ENCODE data around the gene ALOXE3.

ALOXE3 gene

DNA sequence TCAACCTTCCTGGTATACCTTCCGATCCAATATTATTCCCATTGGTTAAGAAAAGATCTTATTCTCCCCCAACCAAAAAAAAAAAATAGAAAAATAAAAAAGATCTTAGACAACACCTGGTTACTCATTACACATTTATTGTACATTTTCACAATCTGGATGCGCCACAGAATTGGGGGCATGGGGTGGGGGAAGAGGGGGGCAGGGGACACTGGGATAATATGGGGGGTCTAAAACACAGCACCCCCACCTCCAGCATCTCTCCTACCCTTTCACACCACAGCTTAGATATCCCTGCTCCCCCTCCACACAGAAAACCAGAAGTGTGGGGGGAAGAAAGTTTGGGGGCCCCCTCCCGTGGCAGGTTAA, 40.7 kb upstream of the ALOXE3 start:
- Mint-ChIP-seq H3K9me3 (no peaks in the 10 kb centered on the region), H3K4me3 (peak overlapping the region; percentile 25), H3K27ac (peak overlapping the region; percentile 89), H3K27me3 (ENCODE audit: low read depth) (no peaks in the 10 kb centered on the region), H3K36me3 (ENCODE audit: low read depth) (peaks cover 31% of the 10 kb centered on the region), H3K4me1 (ENCODE audit: low read depth) (peaks cover 50% of the 10 kb centered on the region)
- DNase-seq (ENCODE audit: low spot score): no peak

DNA sequence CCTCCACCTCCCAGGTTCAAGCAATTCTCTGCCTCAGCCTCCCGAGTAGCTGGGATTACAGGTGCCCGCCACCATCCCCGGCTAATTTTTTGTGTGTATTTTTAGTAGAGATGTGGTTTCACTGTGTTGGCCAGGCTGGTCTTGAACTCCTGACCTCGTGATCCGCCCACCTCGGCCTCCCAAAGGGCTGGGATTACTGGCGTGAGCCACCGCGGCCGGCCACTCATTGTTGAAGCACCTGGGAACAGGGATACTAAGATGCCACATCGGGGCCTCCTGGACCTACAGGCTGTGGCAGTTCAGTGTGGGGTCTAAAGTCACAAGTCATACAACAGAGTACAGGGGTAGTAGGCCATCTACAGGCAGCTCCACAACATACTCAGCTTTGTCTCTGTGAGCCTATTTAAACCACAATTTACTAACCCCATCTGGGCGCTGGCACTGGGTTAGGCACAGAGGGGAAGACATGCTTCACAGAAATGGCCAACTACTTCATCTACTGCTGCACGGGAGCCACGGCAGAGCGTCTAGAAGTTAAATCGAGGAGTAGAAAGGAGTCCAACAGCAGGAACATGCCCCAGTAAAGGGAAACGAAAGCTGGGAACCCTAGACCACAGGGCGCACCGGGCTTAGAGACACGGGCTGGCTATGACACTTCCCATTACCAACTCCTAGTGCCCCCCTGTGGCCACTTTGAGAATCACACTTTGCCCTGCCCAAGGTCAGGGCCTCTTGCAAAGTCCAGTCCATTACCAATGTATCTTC, 40.1 kb upstream of the ALOXE3 start:
- no peaks in the 10 kb centered on the region for H3K9me3 Mint-ChIP-seq
- H3K4me1 Mint-ChIP-seq (ENCODE audit: low read depth): peaks cover 49% of the 10 kb centered on the region
- peaks cover 31% of the 10 kb centered on the region for H3K36me3 Mint-ChIP-seq (ENCODE audit: low read depth)
- peak; percentile 84 for DNase-seq (ENCODE audit: low spot score)
- peak overlapping the region; percentile 25 for H3K4me3 Mint-ChIP-seq
- H3K27ac Mint-ChIP-seq: peak overlapping the region; percentile 89
- H3K27me3 Mint-ChIP-seq (ENCODE audit: low read depth): no peaks in the 10 kb centered on the region

DNA sequence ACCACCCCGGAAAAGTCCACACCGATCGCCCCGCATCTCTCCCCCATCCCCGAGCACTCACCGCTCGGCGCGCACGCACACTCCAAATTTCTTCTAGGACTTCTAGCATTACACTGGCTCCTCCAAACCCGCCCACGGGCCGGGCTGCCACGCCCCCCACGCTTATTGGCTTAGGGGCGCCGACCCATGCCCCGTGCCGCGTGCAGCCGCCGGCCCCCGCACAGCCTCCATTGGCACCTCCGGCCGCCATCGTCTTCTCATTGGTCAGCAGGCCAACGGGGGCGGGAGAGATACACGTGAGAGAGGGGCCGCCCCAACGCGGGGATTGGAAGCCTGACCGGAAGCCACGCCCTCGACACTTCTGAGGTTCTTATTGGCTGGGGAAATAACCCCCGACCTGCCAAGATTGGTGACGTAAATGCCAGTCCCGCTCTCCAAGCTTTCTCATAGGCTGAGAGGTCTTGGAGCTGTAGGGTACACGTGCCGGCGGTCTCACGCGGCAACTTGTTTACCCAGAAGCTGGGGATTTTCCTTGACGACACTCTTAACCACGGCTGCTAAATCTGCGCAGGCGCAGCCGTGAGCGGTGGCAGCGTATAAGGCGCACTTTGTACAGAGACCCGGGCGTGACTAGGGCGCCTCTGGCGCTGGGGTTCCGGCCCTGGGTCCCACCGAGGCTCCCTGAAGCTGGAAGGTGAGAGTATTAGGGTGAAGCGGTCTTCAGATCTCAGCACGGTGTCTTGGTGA, 38.1 kb upstream of the ALOXE3 start:
- Mint-ChIP-seq H3K4me3 (no peak overlapping the region), H3K9me3 (no peaks in the 10 kb centered on the region), H3K27ac (no peak overlapping the region), H3K36me3 (ENCODE audit: low read depth) (peaks cover 27% of the 10 kb centered on the region), H3K27me3 (ENCODE audit: low read depth) (no peaks in the 10 kb centered on the region), H3K4me1 (ENCODE audit: low read depth) (peaks cover 59% of the 10 kb centered on the region)
- peak; percentile 100 for DNase-seq (ENCODE audit: low spot score)

DNA sequence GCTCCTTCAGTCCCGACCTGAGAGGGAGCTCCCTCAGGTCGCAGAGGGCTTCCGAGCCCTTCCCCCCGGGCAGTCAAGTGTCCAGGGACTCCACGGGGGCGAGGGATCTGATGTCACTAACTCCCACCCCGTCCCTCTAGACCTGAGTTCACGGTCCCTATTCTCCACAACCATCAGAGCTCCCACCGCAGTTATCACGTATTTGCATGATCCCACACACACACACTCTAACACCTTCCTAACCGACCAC, 37.6 kb upstream of the ALOXE3 start:
- no peak overlapping the region for H3K27ac Mint-ChIP-seq
- H3K36me3 Mint-ChIP-seq (ENCODE audit: low read depth): peaks cover 22% of the 10 kb centered on the region
- H3K9me3 Mint-ChIP-seq: no peaks in the 10 kb centered on the region
- peaks cover 55% of the 10 kb centered on the region for H3K4me1 Mint-ChIP-seq (ENCODE audit: low read depth)
- no peaks in the 10 kb centered on the region for H3K27me3 Mint-ChIP-seq (ENCODE audit: low read depth)
- no peak overlapping the region for H3K4me3 Mint-ChIP-seq
- no peak for DNase-seq (ENCODE audit: low spot score)

DNA sequence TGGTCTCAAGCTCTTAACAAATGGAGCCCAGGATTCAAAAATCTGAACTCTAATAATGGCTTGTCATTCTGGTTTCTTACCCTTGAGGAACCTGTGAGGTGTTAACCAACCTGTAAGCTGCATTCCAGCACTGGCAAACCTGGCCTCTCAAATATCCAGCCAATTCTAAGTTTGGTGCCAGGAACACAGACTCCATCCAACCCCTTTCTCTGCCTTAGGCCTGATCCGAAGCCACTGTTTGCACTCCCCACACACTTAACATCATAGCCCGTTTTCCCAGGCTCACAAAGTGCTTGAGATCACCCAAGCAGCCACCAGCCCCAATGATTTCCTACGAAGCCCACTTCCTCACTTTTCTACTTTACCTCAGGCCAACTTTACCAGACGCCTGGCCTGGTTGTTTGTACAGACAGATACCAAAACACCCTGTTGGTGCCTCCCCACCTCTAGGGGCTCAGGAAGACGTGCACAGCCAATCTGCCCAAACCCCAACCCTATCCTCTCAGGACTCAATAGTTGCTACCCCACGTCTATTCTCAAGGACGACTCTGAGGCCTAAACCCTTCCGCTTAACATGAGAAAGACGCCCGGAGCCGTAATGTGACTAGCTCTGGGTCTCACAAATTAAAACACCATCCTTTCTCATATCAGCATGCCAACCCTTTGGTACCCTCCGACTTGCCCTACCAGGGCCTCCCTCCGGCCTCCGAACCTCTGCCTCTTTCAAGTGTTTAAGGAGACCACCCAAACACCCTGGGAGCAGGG, 37.1 kb upstream of the ALOXE3 start:
- Mint-ChIP-seq H3K27me3 (ENCODE audit: low read depth) (no peaks in the 10 kb centered on the region), H3K4me3 (no peak overlapping the region), H3K4me1 (ENCODE audit: low read depth) (peaks cover 50% of the 10 kb centered on the region), H3K36me3 (ENCODE audit: low read depth) (peaks cover 18% of the 10 kb centered on the region), H3K9me3 (no peaks in the 10 kb centered on the region), H3K27ac (no peak overlapping the region)
- no peak for DNase-seq (ENCODE audit: low spot score)

DNA sequence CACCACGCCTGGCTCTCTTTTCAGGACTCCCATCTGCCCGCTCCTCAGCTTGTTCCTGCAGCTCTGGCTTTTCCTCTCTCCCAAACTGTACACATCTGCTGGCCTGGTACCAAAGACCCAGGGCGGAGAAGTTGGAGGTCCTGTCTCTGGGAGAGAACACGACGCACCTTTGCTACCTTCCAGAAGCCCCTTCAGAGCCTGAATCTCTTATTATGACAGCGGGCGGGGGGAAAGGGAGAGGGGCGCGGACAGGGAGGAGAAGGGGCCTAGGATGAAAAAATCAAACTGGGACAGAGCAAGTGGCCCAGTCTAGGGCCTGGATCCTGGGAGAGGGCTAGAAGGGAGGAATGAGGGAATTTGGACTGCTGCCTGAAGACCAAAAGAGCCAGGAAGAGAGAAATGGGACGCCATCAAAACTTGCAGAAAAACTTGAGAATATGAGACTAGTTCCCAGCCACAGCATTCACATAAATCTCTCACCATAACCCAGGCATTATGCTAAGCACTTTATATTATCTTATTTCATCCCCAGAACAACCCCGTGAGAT, 36.4 kb upstream of the ALOXE3 start:
- Mint-ChIP-seq H3K27me3 (ENCODE audit: low read depth) (no peaks in the 10 kb centered on the region), H3K4me3 (no peak overlapping the region), H3K4me1 (ENCODE audit: low read depth) (peaks cover 44% of the 10 kb centered on the region), H3K9me3 (no peaks in the 10 kb centered on the region), H3K36me3 (ENCODE audit: low read depth) (peaks cover 16% of the 10 kb centered on the region), H3K27ac (no peak overlapping the region)
- DNase-seq (ENCODE audit: low spot score): no peak

DNA sequence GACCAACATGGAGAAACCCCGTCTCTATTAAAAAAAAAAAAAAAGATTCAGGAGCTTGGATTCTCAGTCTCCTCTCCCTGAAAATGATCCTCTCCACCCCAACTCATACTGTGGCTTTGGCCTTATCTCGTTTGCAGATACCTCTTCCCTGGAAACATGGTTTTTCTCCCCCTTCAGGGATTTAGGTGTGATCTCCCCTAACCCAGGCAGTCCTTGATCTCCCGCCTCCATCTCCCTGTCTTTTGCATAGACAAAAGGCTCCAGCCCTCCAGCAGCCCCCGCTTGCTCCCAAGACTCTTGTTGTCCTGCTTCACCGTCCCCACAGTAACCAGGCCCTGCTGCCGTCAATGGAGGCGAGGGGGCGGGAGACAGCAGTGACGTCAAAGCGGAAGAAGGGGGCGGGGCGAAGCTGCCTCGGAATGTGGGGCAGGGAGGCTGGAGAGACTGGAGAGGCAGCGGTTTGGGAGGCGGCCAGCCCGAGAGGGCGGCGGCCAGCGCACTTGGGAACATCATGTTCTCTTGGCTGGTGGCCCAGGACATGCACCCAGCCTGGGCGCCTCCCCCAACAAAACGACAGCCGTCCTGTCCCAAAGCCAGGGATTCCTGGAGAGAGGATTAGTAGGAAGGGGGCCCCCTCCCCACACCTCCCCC, 35.8 kb upstream of the ALOXE3 start:
- Mint-ChIP-seq H3K4me3 (no peak overlapping the region), H3K27ac (no peak overlapping the region), H3K36me3 (ENCODE audit: low read depth) (peaks cover 15% of the 10 kb centered on the region), H3K27me3 (ENCODE audit: low read depth) (no peaks in the 10 kb centered on the region), H3K9me3 (no peaks in the 10 kb centered on the region), H3K4me1 (ENCODE audit: low read depth) (peaks cover 43% of the 10 kb centered on the region)
- peak; percentile 87 for DNase-seq (ENCODE audit: low spot score)

DNA sequence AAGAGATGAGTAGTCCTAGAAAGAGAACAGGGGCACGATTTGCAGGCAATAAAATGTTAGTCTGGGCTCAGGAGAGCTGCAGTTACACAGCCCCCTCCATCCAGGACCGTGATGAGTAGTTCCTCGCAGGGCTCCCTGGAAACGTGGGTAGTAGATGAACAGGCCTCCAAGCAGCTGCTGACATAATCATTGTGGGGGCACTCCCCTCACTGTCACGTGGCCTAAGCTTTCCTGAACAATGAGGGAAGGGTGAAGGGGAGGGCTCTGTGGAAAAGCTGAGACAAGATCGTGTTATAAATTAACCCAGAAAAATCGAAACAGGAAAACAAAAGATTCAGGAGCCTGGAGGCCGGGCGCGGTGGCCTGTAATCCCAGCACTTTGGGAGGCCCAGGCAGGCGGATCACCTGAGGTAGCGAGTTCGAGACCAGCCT, 35.2 kb upstream of the ALOXE3 start:
- H3K36me3 Mint-ChIP-seq (ENCODE audit: low read depth): peaks cover 10% of the 10 kb centered on the region
- H3K4me1 Mint-ChIP-seq (ENCODE audit: low read depth): peaks cover 39% of the 10 kb centered on the region
- no peak overlapping the region for H3K27ac Mint-ChIP-seq
- no peaks in the 10 kb centered on the region for H3K27me3 Mint-ChIP-seq (ENCODE audit: low read depth)
- DNase-seq (ENCODE audit: low spot score): peak; percentile 72
- H3K9me3 Mint-ChIP-seq: no peaks in the 10 kb centered on the region
- peak overlapping the region; percentile 95 for H3K4me3 Mint-ChIP-seq

DNA sequence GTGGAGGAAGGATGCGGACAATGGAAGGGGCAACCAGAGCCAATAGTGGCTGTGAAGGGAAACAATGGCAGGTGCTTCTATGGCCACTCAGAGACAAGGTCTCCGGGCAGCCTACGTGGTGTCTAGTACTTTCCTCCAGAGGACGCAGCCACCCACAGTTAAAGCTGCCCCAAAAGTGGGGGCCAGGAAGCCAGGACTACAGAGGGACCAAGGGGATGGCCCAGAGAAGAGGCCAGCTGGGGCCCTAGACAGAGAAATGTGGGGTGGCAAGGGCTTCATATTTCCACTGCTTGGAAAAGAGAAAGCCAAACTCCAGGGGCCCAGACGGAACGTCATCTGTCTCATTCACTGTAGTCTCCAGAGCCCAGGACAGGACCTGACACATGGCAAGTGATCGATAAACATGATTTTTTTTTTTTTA, 34.7 kb upstream of the ALOXE3 start:
- peaks cover 9% of the 10 kb centered on the region for H3K36me3 Mint-ChIP-seq (ENCODE audit: low read depth)

DNA sequence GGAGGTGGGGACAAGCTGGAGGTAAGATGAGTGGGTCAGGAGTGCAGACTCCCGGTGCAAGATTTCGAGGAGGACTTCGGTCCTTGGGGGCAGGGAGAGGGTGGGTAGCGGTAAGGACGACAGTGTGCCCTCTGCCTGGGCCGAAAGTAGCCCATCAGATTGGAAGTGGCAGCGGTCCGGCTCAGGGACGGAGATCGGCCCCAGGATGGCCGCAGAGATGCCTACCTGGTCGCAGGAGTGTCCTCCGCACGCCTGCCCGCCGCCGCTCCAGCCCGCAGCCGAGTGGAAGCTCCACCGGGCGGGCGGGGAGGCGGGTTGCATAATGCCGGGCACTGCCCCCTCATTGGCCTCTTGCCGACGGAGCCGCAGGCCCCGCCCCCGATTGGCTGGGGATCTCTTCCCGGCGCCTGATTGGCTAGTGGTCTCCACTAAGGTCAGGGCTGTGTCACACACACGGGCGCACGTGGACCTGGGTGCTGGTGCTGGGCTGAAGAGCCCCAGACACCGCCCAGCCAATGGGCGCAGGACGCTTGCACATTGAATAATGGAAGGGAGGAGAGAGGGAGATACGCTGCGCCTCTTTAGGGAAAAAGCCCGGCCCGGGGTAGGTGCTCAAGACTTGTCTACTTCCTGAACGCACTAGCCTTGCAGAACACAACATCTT, 33.9 kb upstream of the ALOXE3 start, which contains the start of gene PER1:
TSS of gene PER1 (minus strand) at position 293 of the 664 bp plus-strand sequence. CDS start 1,698 bp downstream, outside the sequence.
- Mint-ChIP-seq H3K4me3 (peak within 1 kb of the TSS; percentile 95), H3K4me1 (ENCODE audit: low read depth) (peaks cover 35% of the 10 kb centered on the region), H3K36me3 (ENCODE audit: low read depth) (peaks cover 13% of the 10 kb centered on the region), H3K27ac (peak within 1 kb of the TSS; percentile 92), H3K9me3 (no peaks in the 10 kb centered on the region), H3K27me3 (ENCODE audit: low read depth) (no peaks in the 10 kb centered on the region)
- peak; percentile 93 for DNase-seq (ENCODE audit: low spot score)

More for the DNA sequence above, 34.7 kb upstream of the ALOXE3 start:
- DNase-seq (ENCODE audit: low spot score): no peak
- Mint-ChIP-seq H3K9me3 (no peaks in the 10 kb centered on the region), H3K4me3 (peak overlapping the region; percentile 95), H3K27me3 (ENCODE audit: low read depth) (no peaks in the 10 kb centered on the region), H3K27ac (no peak overlapping the region), H3K4me1 (ENCODE audit: low read depth) (peaks cover 35% of the 10 kb centered on the region)

DNA sequence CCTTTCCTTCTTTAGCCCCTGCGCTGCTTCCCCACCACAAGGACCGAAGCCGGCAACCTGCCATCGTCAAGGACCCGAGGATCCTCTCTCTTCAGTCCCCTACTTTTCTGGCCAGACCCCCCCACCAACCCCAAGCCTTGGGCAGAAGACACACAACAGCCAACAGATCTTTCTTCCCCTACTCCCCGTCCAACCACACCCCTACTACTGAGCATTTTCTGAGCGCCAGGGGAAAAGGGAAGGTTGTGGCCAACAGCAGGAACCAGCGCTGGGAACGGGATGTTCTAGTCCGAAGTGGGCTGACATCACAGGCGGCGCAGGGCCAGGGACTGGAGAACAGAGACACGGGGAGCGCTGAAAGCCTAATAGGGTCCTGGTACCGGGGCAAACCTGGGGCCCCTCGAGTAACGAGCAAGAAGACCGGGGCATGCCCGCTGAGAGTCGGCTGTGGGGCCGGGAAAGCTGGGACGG, 33.4 kb upstream of the ALOXE3 start:
- peak overlapping the region; percentile 95 for H3K4me3 Mint-ChIP-seq
- peaks cover 35% of the 10 kb centered on the region for H3K4me1 Mint-ChIP-seq (ENCODE audit: low read depth)
- H3K27ac Mint-ChIP-seq: peak overlapping the region; percentile 92
- H3K9me3 Mint-ChIP-seq: no peaks in the 10 kb centered on the region
- DNase-seq (ENCODE audit: low spot score): peak; percentile 28
- peaks cover 17% of the 10 kb centered on the region for H3K36me3 Mint-ChIP-seq (ENCODE audit: low read depth)
- H3K27me3 Mint-ChIP-seq (ENCODE audit: low read depth): no peaks in the 10 kb centered on the region

DNA sequence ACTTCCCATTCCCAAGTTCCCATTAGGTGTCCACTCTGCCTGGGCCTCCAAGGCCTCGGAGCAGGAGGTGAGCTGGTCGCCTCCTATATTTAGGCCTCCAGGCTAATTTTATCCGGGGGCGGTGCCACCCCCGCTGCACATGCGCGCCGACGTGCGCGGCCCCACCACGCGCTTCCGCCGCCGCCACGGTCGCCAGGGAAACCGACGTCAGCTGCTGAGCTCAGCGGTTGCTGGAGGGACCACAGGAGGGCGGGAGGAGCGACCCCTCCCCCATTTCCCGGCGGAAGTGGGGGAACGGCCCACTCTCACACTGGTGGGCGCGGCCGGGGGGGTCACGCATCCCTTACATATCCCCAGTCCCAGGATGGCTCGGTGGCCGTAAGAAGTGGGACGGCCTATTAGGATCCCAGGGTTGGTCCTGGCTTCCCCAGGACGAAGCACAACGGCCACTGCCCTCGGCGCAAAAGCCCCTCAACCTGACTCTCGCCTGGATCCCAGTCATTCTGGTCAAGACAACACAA, 32.9 kb upstream of the ALOXE3 start:
- Mint-ChIP-seq H3K9me3 (no peaks in the 10 kb centered on the region), H3K4me3 (peak overlapping the region; percentile 95), H3K27ac (peak overlapping the region; percentile 92), H3K4me1 (ENCODE audit: low read depth) (peaks cover 35% of the 10 kb centered on the region), H3K36me3 (ENCODE audit: low read depth) (peaks cover 20% of the 10 kb centered on the region), H3K27me3 (ENCODE audit: low read depth) (no peaks in the 10 kb centered on the region)
- peak; percentile 90 for DNase-seq (ENCODE audit: low spot score)
